CD8-positive, alpha-beta memory T cell (primary cell): Measurements from ENCODE around the gene CRLF2. TPM values are rescaled to one million over a fixed set of nuclear protein-coding genes. Genes with fewer than 3 reads are reported as not detected.
"Not testable (repeated sequence)": the region's sequence is repeated elsewhere in the genome, so short reads cannot be mapped to it uniquely, and the experiment has no call there.

Experiments used
- CTCF ChIA-PET: fragments of 350-600 bp; sonication (Branson Sonifier 250); formaldehyde crosslinking; loops from one replicate; lab custom pipeline; 2021; ENCODE audit warnings: antibody characterized with exemption; lab: Charles Lee
- POLR2A ChIA-PET: fragments of 350-600 bp; sonication (Branson Sonifier 250); formaldehyde crosslinking; loops from one replicate; lab custom pipeline; 2021; ENCODE audit warnings: antibody characterized with exemption; lab: Charles Lee
- DNase-seq, 5 donors: peaks; one replicate each; pipeline versions ENCODE4 v3.0.0 to v3.0.0-alpha.2; 2020 to 2022; ENCODE audit warnings: mixed read lengths in 1 of 5
- H3K27ac ChIP-seq: one replicate; pipeline ENCODE4 v1.7.0; 2013; ENCODE audit warnings: low read depth, mild to moderate bottlenecking, low read length, moderate library complexity
- H3K27me3 ChIP-seq: 2 replicates; pipeline ENCODE4 v1.7.0; 2013; ENCODE audit warnings: low read length, mild to moderate bottlenecking; ENCODE audit not compliant: insufficient read depth, poor library complexity, severe bottlenecking
- H3K36me3 ChIP-seq: 2 replicates; pipeline ENCODE4 v1.7.0; 2013; ENCODE audit warnings: mild to moderate bottlenecking, low read length, moderate library complexity; ENCODE audit not compliant: insufficient read depth
- H3K4me1 ChIP-seq: 2 replicates; pipeline ENCODE4 v1.7.0; 2013; ENCODE audit warnings: mild to moderate bottlenecking, low read length, moderate library complexity; ENCODE audit not compliant: insufficient read depth
- H3K4me3 ChIP-seq: 2 replicates; pipeline ENCODE4 v1.7.0; 2013; ENCODE audit warnings: mild to moderate bottlenecking, low read length
- H3K9me3 ChIP-seq: 2 replicates; pipeline ENCODE4 v1.7.0; 2013; ENCODE audit warnings: mild to moderate bottlenecking, low read length
- H3K27ac Mint-ChIP-seq, 8 donors: one replicate each; pipeline ENCODE4 v1.8.0; 2020 to 2021; ENCODE audit warnings: mixed read lengths in 8 of 8, mild to moderate bottlenecking in 6 of 8, inconsistent platforms in 3 of 8, moderate library complexity in 3 of 8
- H3K27me3 Mint-ChIP-seq, 2 donors: one replicate each; pipeline ENCODE4 v1.8.0; 2020 to 2021; ENCODE audit warnings: mixed read lengths in 2 of 2, mild to moderate bottlenecking in 1 of 2, moderate library complexity in 1 of 2
- H3K36me3 Mint-ChIP-seq, 3 donors: one replicate each; pipeline ENCODE4 v1.8.0; 2020 to 2021; ENCODE audit warnings: mixed read lengths in 3 of 3, inconsistent platforms in 1 of 3, mild to moderate bottlenecking in 1 of 3
- H3K4me1 Mint-ChIP-seq, 3 donors: one replicate each; pipeline ENCODE4 v1.8.0; 2020 to 2021; ENCODE audit warnings: mixed read lengths in 3 of 3, inconsistent platforms in 1 of 3, mild to moderate bottlenecking in 1 of 3
- H3K4me3 Mint-ChIP-seq, 7 donors: one replicate each; pipeline ENCODE4 v1.8.0; 2020 to 2021; ENCODE audit warnings: mixed read lengths in 7 of 7, mild to moderate bottlenecking in 6 of 7, moderate library complexity in 4 of 7, inconsistent platforms in 2 of 7
- H3K9me3 Mint-ChIP-seq, 5 donors: one replicate each; pipeline ENCODE4 v1.8.0; 2020 to 2022; ENCODE audit warnings: mixed read lengths in 5 of 5, mild to moderate bottlenecking in 3 of 5, moderate library complexity in 2 of 5, inconsistent platforms in 1 of 5
- polyA plus RNA-seq: library from polyadenylated mRNA; unstranded; fragments of 300-500 nt; fragmentation: Illumina TruSeq; gene quantifications from one replicate; pipeline ENCODE4 v1.2.3, GENCODE V29; 2021
- total RNA-seq, 2 experiments: library from RNA; stranded (reverse); gene quantifications; one replicate each; pipeline ENCODE4 v1.2.3, GENCODE V29; 2021

CRLF2 gene
- total and polyA plus RNA-seq, 3 experiments from 2014 or later = 0.13 to 0.22 TPM; not detected in 1

DNA sequence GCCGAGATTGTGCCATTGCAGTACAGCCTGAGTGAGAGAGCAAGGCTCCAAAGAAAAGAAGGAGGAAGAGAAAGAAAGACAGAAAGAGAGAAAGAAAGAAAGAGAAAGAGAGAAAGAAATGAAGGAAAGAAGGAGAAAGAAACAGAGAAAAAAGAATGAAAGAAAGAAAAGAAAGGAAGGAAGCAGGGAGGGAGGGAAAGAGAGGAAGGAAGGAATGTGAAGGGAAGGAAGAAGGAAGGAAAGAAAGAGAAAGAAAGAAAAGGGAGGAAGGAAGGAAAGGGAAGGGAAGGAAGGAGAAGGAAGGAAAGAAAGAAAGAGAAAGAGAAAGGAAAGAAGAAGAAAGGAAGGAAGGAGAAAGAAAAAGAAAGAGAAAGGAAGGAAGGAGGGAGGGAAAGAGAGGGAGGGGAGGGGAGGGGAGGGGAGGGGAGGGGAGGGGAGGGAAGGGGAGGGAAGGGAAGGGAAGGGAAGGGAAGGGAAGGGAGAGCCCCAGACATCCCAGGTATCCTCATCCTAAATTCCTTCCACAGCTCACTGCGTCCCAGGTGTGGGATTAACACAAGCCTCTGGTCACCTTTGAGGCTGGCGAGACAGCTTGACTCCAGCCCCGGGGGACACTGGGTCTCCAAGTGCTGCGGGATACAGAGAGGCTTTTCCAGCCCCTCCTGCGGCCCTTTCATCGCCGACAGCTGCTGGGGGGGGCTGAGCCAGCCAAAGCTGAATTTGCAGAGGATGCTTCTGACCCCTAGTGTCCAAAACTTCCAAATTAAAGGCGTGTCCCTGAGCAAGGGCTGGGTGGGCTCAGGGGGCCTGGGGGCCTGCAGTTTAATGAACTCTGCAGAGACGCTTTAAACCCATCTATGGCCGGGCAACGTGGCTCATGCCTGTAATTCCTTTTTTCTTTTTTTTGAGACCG is 32.0 kb upstream of the CRLF2 start:
- H3K36me3 Mint-ChIP-seq = no peaks in the 10 kb centered on the region
- no peaks in the 10 kb centered on the region for H3K9me3 Mint-ChIP-seq
- no peak for DNase-seq
- no peak overlapping the region for H3K27ac Mint-ChIP-seq
- peaks cover 0 to 3% of the 10 kb centered on the region in 2 donors for H3K27me3 Mint-ChIP-seq
- ChIA-PET CTCF (no interaction called here), POLR2A (no interaction called here)
- H3K9me3 ChIP-seq = no peaks in the 10 kb centered on the region
- peak overlapping the region in 1 of 7 donors; percentile 59 for H3K4me3 Mint-ChIP-seq
- H3K4me3 ChIP-seq = no peak overlapping the region
- no peaks in the 10 kb centered on the region for H3K36me3 ChIP-seq
- H3K4me1 Mint-ChIP-seq = peaks cover 8 to 19% (median 14%) of the 10 kb centered on the region in 3 donors
- no peak overlapping the region for H3K27ac ChIP-seq
- peaks cover 8% of the 10 kb centered on the region for H3K4me1 ChIP-seq
- no peaks in the 10 kb centered on the region for H3K27me3 ChIP-seq

DNA sequence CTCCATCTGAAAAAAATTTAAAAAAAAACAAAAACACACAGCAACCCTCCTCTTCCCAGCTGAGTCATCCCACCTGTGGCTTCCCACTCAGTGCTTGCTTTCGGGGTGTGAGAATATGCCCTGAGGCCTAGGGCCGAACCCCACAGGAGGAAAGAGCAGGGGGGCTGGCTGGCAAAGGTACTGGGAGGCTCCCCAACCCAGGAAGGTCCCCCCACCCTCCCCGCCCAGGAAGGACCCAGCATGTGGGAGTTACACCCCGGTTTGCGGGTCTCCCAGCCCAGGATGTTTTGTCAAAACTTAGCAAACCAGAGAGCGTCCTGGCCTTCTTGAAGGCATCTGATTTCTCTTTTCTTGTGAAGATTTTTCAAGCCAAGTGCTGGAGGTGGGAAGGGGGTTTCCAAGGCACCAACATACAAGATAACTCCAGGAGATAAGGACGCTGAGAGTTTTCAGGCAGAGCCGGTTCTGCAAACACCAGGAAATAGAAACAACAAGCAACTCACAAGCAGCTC is 30.5 kb upstream of the CRLF2 start:
- Mint-ChIP-seq H3K4me3 (no peak overlapping the region), H3K9me3 (no peaks in the 10 kb centered on the region), H3K27ac (peak overlapping the region in 1 of 8 donors; percentile 72), H3K4me1 (peaks cover 4 to 14% (median 5%) of the 10 kb centered on the region in 3 donors), H3K27me3 (peaks cover 0 to 3% of the 10 kb centered on the region in 2 donors), H3K36me3 (no peaks in the 10 kb centered on the region)
- ChIA-PET POLR2A (no interaction called here), CTCF (no interaction called here)
- no peaks in the 10 kb centered on the region for H3K9me3 ChIP-seq
- no peak overlapping the region for H3K4me3 ChIP-seq
- H3K36me3 ChIP-seq = no peaks in the 10 kb centered on the region
- no peak overlapping the region for H3K27ac ChIP-seq
- no peaks in the 10 kb centered on the region for H3K4me1 ChIP-seq
- DNase-seq = no peak
- H3K27me3 ChIP-seq = no peaks in the 10 kb centered on the region

- H3K36me3 Mint-ChIP-seq, H3K27ac Mint-ChIP-seq, H3K4me1 ChIP-seq, H3K36me3 ChIP-seq, H3K27me3 ChIP-seq, H3K4me3 ChIP-seq, H3K4me1 Mint-ChIP-seq, POLR2A ChIA-PET, H3K27ac ChIP-seq, CTCF ChIA-PET, H3K27me3 Mint-ChIP-seq, H3K4me3 Mint-ChIP-seq, H3K9me3 ChIP-seq, H3K9me3 Mint-ChIP-seq, DNase-seq: not testable (repeated sequence)
Observed at GRCh38 chrX:1240551-1240950, 28.1 kb upstream of the CRLF2 start.

DNA sequence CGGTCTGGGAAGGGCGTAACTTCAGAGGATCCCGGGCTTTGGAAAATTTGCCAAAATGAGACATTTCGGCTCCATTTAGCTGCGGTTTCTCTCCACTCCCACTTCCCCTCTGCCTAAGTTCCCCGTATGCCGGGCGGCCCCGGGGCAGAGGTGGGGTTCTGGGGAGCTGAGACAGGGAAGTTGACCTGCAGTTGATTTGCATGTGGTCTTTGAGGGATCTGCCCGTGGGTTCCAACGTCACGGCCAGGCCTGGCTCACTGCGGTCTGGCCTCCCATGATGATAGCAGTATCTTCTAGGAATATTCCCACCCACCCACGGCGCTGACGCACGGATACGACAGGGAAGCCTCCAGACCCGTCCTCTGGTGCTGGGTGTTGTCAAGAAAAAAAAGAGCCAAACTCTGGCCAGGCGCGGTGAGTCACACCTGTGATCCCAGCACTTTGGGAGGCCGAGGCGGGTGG is 27.3 kb upstream of the CRLF2 start:
- Histone ChIP-seq H3K4me1 (no peaks in the 10 kb centered on the region), H3K9me3 (no peaks in the 10 kb centered on the region), H3K27me3 (no peaks in the 10 kb centered on the region), H3K27ac (no peak overlapping the region), H3K4me3 (no peak overlapping the region), H3K36me3 (no peaks in the 10 kb centered on the region)
- peaks cover 0 to 1% of the 10 kb centered on the region in 2 donors for H3K27me3 Mint-ChIP-seq
- no peak overlapping the region for H3K4me3 Mint-ChIP-seq
- POLR2A ChIA-PET = no interaction called here
- no peaks in the 10 kb centered on the region for H3K36me3 Mint-ChIP-seq
- no peaks in the 10 kb centered on the region for H3K9me3 Mint-ChIP-seq
- H3K4me1 Mint-ChIP-seq = peaks cover 0 to 9% (median 2%) of the 10 kb centered on the region in 3 donors
- DNase-seq = no peak
- CTCF ChIA-PET = no interaction called here
- no peak overlapping the region for H3K27ac Mint-ChIP-seq

- H3K4me3 ChIP-seq = no peak overlapping the region
- H3K4me3 Mint-ChIP-seq = peak overlapping the region in 2 of 7 donors; percentile 9 to 47
Observed at GRCh38 chrX:1231850-1232465, 19.5 kb upstream of the CRLF2 start.

GRCh38 chrX:1228101-1228500 is 15.7 kb upstream of the CRLF2 start:
- H3K27me3 ChIP-seq, H3K4me1 Mint-ChIP-seq, H3K27ac Mint-ChIP-seq, H3K4me3 ChIP-seq, H3K4me1 ChIP-seq, H3K36me3 Mint-ChIP-seq, H3K9me3 ChIP-seq, H3K9me3 Mint-ChIP-seq, H3K27me3 Mint-ChIP-seq, POLR2A ChIA-PET, H3K27ac ChIP-seq, H3K36me3 ChIP-seq, CTCF ChIA-PET, H3K4me3 Mint-ChIP-seq, DNase-seq: not testable (repeated sequence)

More at GRCh38 chrX:1231850-1232465, 19.5 kb upstream of the CRLF2 start:
- no peaks in the 10 kb centered on the region for H3K9me3 ChIP-seq
- Mint-ChIP-seq H3K9me3 (peaks cover 0 to 5% (median 2%) of the 10 kb centered on the region in 5 donors), H3K4me1 (peaks cover 2 to 4% (median 4%) of the 10 kb centered on the region in 3 donors), H3K27me3 (peaks cover 0 to 4% of the 10 kb centered on the region in 2 donors), H3K36me3 (no peaks in the 10 kb centered on the region), H3K27ac (peak overlapping the region in 1 of 8 donors; percentile 35)
- H3K36me3 ChIP-seq = no peaks in the 10 kb centered on the region
- peak in 1 of 5 donors; percentile 23 for DNase-seq
- peaks cover 4% of the 10 kb centered on the region for H3K4me1 ChIP-seq
- H3K27me3 ChIP-seq = no peaks in the 10 kb centered on the region
- ChIA-PET POLR2A (no interaction called here), CTCF (no interaction called here)
- H3K27ac ChIP-seq = no peak overlapping the region

- H3K27me3 ChIP-seq = no peaks in the 10 kb centered on the region
- ChIA-PET POLR2A (no interaction called here), CTCF (no interaction called here)
- Mint-ChIP-seq H3K27ac (no peak overlapping the region), H3K9me3 (peaks cover 2 to 11% (median 8%) of the 10 kb centered on the region in 5 donors), H3K36me3 (no peaks in the 10 kb centered on the region), H3K27me3 (peaks cover 0 to 6% of the 10 kb centered on the region in 2 donors), H3K4me1 (peaks cover 0 to 4% (median 2%) of the 10 kb centered on the region in 3 donors), H3K4me3 (no peak overlapping the region)
- H3K9me3 ChIP-seq = peaks cover 7% of the 10 kb centered on the region
- H3K4me3 ChIP-seq = no peak overlapping the region
- H3K27ac ChIP-seq = no peak overlapping the region
- no peaks in the 10 kb centered on the region for H3K4me1 ChIP-seq
- DNase-seq = no peak
- H3K36me3 ChIP-seq = no peaks in the 10 kb centered on the region
Observed at GRCh38 chrX:1226249-1226648, 13.8 kb upstream of the CRLF2 start.

DNA sequence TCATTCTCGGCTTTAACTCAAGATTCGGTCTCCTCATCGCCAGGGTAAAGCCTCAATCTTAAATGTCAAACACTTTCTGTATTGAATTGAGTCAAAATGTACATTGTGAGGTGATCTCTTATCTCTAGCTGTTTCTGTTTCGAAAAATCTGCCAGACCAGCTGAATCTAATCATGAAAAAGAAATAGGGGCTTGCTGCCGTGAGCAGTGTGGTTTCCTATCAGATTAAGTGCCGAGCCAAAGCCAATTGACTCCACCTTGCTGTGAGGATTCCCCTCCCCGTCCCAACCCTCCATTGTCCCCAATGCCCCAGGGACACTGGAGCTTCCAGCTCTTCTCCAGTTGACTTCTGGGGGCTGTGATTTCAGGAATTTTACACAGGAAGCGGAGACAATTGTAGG is 12.5 kb upstream of the CRLF2 start:
- Mint-ChIP-seq H3K4me1 (peaks cover 0 to 4% (median 2%) of the 10 kb centered on the region in 3 donors), H3K36me3 (no peaks in the 10 kb centered on the region), H3K27ac (no peak overlapping the region), H3K4me3 (peak overlapping the region in 1 of 7 donors; percentile 6), H3K9me3 (peaks cover 2 to 11% (median 8%) of the 10 kb centered on the region in 5 donors), H3K27me3 (peaks cover 0 to 6% of the 10 kb centered on the region in 2 donors)
- H3K36me3 ChIP-seq = no peaks in the 10 kb centered on the region
- no peaks in the 10 kb centered on the region for H3K4me1 ChIP-seq
- POLR2A ChIA-PET = no interaction called here
- no peak overlapping the region for H3K4me3 ChIP-seq
- H3K9me3 ChIP-seq = peaks cover 7% of the 10 kb centered on the region
- H3K27ac ChIP-seq = no peak overlapping the region
- CTCF ChIA-PET = no interaction called here
- no peaks in the 10 kb centered on the region for H3K27me3 ChIP-seq
- DNase-seq = no peak
